ENCODE data around the gene PPFIA1.

- no peak for TF ChIP-seq CTCF (IDR thresholded peaks at IDR 0.05)
- TF ChIP-seq CHD2 (IDR thresholded peaks at IDR 0.05; ENCODE audit: low read length, partially characterized antibody), result no peak
- TF ChIP-seq ZC3H11A (IDR thresholded peaks at IDR 0.05), result no peak
- no peak for TF ChIP-seq JUN (IDR thresholded peaks at IDR 0.05)
- TF ChIP-seq, protein P1, sequence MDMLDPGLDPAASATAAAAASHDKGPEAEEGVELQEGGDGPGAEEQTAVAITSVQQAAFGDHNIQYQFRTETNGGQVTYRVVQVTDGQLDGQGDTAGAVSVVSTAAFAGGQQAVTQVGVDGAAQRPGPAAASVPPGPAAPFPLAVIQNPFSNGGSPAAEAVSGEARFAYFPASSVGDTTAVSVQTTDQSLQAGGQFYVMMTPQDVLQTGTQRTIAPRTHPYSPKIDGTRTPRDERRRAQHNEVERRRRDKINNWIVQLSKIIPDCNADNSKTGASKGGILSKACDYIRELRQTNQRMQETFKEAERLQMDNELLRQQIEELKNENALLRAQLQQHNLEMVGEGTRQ (IDR thresholded peaks at IDR 0.05), result no peak
- TF ChIP-seq POLR2A (IDR thresholded peaks at IDR 0.05; ENCODE audit: low read length), result no peak
- TF ChIP-seq HOXA7 (CRISPR knock-in tag; IDR thresholded peaks at IDR 0.05), result no peak
- TF ChIP-seq ZFP36 (IDR thresholded peaks at IDR 0.05; ENCODE audit: borderline replicate concordance, partially characterized antibody), result no peak
- TF ChIP-seq RFX5 (IDR thresholded peaks at IDR 0.05), result no peak
Measured at GRCh38 chr11:70331901-70332300, 61.4 kb downstream of the PPFIA1 start.
